Astrocyte (in vitro differentiated cells and primary cell): ENCODE measurements around the gene PCBP3. TPM values are rescaled to one million over a fixed set of nuclear protein-coding genes. Genes with fewer than 3 reads are reported as not detected.
A peak's percentile ranks its signal among the peaks of the same experiment; 100 is the strongest.

Experiments used
- DNase-seq: peaks from one replicate; pipeline ENCODE4 v3.0.0-alpha.2; 2010; ENCODE audit warnings: low read depth
- FAIRE-seq: peaks from 2 replicates; lab custom pipeline; 2011; peaks lifted over from hg19 to GRCh38; lab: Jason Lieb, UNC
- H2AFZ ChIP-seq: 2 replicates; pipeline ENCODE4 v1.6.0; 2012; ENCODE audit warnings: low read depth, low read length, inconsistent platforms
- H3K27ac ChIP-seq: 2 replicates; pipeline ENCODE4 v1.5.1; 2011; ENCODE audit warnings: low read depth, low read length, inconsistent platforms
- H3K27me3 ChIP-seq: 2 replicates; pipeline ENCODE4 v1.6.0; 2011; ENCODE audit warnings: low read length, inconsistent platforms; ENCODE audit not compliant: insufficient read depth
- H3K36me3 ChIP-seq: 2 replicates; pipeline ENCODE4 v1.5.1; 2011; ENCODE audit warnings: low read length, inconsistent platforms; ENCODE audit not compliant: insufficient read depth
- H3K4me1 ChIP-seq: 2 replicates; pipeline ENCODE4 v1.5.1; 2011; ENCODE audit warnings: low read length, inconsistent platforms; ENCODE audit not compliant: insufficient read depth
- H3K4me2 ChIP-seq: 2 replicates; pipeline ENCODE4 v1.6.0; 2012; ENCODE audit warnings: low read length, inconsistent platforms
- H3K4me3 ChIP-seq: 2 replicates; pipeline ENCODE4 v1.5.1; 2011; ENCODE audit warnings: low read depth, mild to moderate bottlenecking, low read length, inconsistent platforms; ENCODE audit not compliant: insufficient read depth
- H3K79me2 ChIP-seq: 2 replicates; pipeline ENCODE4 v1.6.0; 2012; ENCODE audit warnings: mild to moderate bottlenecking, low read length, inconsistent platforms; ENCODE audit not compliant: insufficient read depth
- H3K9ac ChIP-seq: 2 replicates; pipeline ENCODE4 v1.6.0; 2012; ENCODE audit warnings: mild to moderate bottlenecking, low read length, inconsistent platforms
- H3K9me3 ChIP-seq: 2 replicates; pipeline ENCODE4 v1.5.1; 2012; ENCODE audit warnings: low read depth, mild to moderate bottlenecking, low read length, inconsistent platforms; ENCODE audit not compliant: insufficient read depth
- H4K20me1 ChIP-seq: 2 replicates; pipeline ENCODE4 v1.6.0; 2012; ENCODE audit warnings: low read length, inconsistent platforms; ENCODE audit not compliant: insufficient read depth
- H3K27ac Mint-ChIP-seq: one replicate; pipeline ENCODE4 v1.8.0; 2021; ENCODE audit warnings: mild to moderate bottlenecking, mixed read lengths; ENCODE audit not compliant: unreplicated experiment
- H3K27me3 Mint-ChIP-seq: one replicate; pipeline ENCODE4 v1.8.0; 2021; ENCODE audit warnings: low read depth, mixed read lengths; ENCODE audit not compliant: unreplicated experiment
- H3K36me3 Mint-ChIP-seq: one replicate; pipeline ENCODE4 v1.8.0; 2021; ENCODE audit warnings: low read depth, mixed read lengths; ENCODE audit not compliant: unreplicated experiment
- H3K4me1 Mint-ChIP-seq: one replicate; pipeline ENCODE4 v1.8.0; 2021; ENCODE audit warnings: low read depth, mixed read lengths; ENCODE audit not compliant: unreplicated experiment
- H3K4me3 Mint-ChIP-seq: one replicate; pipeline ENCODE4 v1.8.0; 2021; ENCODE audit warnings: mild to moderate bottlenecking, moderate library complexity, mixed read lengths; ENCODE audit not compliant: unreplicated experiment
- H3K9me3 Mint-ChIP-seq: one replicate; pipeline ENCODE4 v1.8.0; 2021; ENCODE audit warnings: mild to moderate bottlenecking, mixed read lengths; ENCODE audit not compliant: unreplicated experiment
- EZH2 ChIP-seq: IDR thresholded peaks from 2 replicates; pipeline ENCODE4 v1.6.1; 2012; ENCODE audit warnings: mild to moderate bottlenecking, low read length, inconsistent platforms; ENCODE audit not compliant: insufficient read depth
- total RNA-seq: library from RNA; stranded (reverse); gene quantifications from 2 replicates; pipeline ENCODE4 v1.2.1, GENCODE V29; 2021
- TF ChIP-seq, protein P1 (sequence below): IDR thresholded peaks from 2 replicates; pipeline ENCODE4 v1.5.1; 2011; ENCODE audit warnings: low read depth, mild to moderate bottlenecking, inconsistent platforms, low read length, moderate library complexity; ENCODE audit not compliant: insufficient read depth

PCBP3 gene
- total RNA-seq, 1 donor from 2014 or later = 1.8 TPM

DNA sequence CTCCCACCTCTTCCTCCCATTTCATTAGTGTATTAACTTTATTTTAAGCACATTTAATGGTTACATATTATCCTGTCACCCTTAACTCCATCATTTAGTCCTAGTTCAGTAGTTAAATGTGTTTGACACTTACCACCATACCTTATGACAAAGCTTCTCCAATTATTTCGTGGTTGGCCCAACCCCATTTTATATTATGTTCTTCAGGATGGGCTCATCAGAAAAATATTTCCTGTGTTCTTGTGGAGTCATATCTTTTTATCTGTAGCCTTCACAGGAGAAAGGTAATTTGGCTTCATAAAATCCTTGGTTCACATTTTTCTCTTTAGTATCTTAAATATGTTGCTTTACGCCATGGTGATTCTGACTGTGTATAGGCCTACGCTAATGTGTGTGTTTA lies 195.7 kb downstream of the PCBP3 start:
- no peak overlapping the region for H2AFZ ChIP-seq
- peaks cover 10% of the 10 kb centered on the region for H3K9me3 Mint-ChIP-seq
- H3K27ac ChIP-seq = peak overlapping the region; percentile 42
- H3K9me3 ChIP-seq = peaks cover 5% of the 10 kb centered on the region
- DNase-seq = peak; percentile 40
- no peaks in the 10 kb centered on the region for H3K27me3 Mint-ChIP-seq
- no peaks in the 10 kb centered on the region for H3K79me2 ChIP-seq
- no peak overlapping the region for H3K4me3 ChIP-seq
- H3K4me1 Mint-ChIP-seq = peaks cover 3% of the 10 kb centered on the region
- H3K27me3 ChIP-seq = no peaks in the 10 kb centered on the region
- no peaks in the 10 kb centered on the region for H3K36me3 ChIP-seq
- peaks cover 6% of the 10 kb centered on the region for H3K4me1 ChIP-seq
- TF ChIP-seq, protein P1, sequence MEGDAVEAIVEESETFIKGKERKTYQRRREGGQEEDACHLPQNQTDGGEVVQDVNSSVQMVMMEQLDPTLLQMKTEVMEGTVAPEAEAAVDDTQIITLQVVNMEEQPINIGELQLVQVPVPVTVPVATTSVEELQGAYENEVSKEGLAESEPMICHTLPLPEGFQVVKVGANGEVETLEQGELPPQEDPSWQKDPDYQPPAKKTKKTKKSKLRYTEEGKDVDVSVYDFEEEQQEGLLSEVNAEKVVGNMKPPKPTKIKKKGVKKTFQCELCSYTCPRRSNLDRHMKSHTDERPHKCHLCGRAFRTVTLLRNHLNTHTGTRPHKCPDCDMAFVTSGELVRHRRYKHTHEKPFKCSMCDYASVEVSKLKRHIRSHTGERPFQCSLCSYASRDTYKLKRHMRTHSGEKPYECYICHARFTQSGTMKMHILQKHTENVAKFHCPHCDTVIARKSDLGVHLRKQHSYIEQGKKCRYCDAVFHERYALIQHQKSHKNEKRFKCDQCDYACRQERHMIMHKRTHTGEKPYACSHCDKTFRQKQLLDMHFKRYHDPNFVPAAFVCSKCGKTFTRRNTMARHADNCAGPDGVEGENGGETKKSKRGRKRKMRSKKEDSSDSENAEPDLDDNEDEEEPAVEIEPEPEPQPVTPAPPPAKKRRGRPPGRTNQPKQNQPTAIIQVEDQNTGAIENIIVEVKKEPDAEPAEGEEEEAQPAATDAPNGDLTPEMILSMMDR = no peak
- no peak for TF ChIP-seq EZH2
- no peak overlapping the region for H3K27ac Mint-ChIP-seq
- H3K4me3 Mint-ChIP-seq = no peak overlapping the region
- no peaks in the 10 kb centered on the region for H4K20me1 ChIP-seq
- no peak overlapping the region for H3K9ac ChIP-seq
- peaks cover 11% of the 10 kb centered on the region for H3K36me3 Mint-ChIP-seq
- peak overlapping the region; percentile 44 for H3K4me2 ChIP-seq
- no peak for FAIRE-seq

DNA sequence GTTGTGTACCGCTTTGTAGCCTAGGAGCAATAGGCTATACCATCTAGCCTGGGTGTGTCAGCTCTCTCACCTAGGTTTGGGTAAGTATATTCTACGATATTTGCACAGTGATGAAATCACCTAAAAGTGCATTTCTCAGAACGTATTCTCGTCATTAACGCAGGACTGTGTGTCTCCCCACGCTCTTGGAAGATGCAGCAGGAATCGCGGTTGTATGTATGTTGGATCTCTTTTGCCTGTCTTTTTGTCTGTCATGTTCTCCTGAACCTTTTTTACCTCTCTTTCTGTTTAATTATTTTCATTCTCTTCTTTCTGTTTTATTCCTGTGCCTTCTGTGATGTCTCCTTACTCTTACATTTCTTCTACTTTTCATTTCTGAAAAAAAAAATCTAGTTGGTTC lies 197.5 kb downstream of the PCBP3 start:
- peak; percentile 49 for FAIRE-seq
- Histone ChIP-seq H3K4me1 (peaks cover 6% of the 10 kb centered on the region), H3K27me3 (no peaks in the 10 kb centered on the region), H2AFZ (no peak overlapping the region), H3K9ac (no peak overlapping the region), H4K20me1 (no peaks in the 10 kb centered on the region), H3K4me2 (no peak overlapping the region), H3K4me3 (no peak overlapping the region), H3K79me2 (no peaks in the 10 kb centered on the region), H3K36me3 (no peaks in the 10 kb centered on the region), H3K27ac (no peak overlapping the region), H3K9me3 (peaks cover 5% of the 10 kb centered on the region)
- Mint-ChIP-seq H3K27me3 (peaks cover 3% of the 10 kb centered on the region), H3K36me3 (peaks cover 11% of the 10 kb centered on the region), H3K4me1 (peaks cover 3% of the 10 kb centered on the region), H3K27ac (no peak overlapping the region), H3K9me3 (peaks cover 10% of the 10 kb centered on the region), H3K4me3 (no peak overlapping the region)
- DNase-seq = no peak
- TF ChIP-seq EZH2 = no peak
- TF ChIP-seq, protein P1 = no peak

DNA sequence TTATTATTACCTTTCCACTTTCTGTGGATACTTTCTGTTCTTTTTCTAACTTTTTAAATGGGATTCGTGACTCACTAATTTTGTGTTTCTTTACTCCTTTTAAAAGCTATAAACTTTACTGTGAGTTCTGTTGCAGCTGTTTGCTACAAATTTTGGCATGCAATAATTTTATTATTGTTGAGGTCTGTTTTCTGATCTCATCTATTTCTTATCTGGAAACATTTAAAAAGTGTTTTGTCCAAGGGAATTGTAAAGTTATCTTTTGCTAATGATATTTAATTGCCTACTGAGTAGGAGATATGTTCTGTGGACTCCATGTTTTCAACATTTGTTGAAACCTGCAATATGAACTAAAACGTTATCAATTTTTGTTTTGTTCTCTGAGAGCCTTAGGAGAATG lies 199.9 kb downstream of the PCBP3 start:
- Histone ChIP-seq H3K4me2 (no peak overlapping the region), H3K4me3 (no peak overlapping the region), H3K27ac (no peak overlapping the region), H3K9ac (no peak overlapping the region), H3K27me3 (no peaks in the 10 kb centered on the region), H2AFZ (no peak overlapping the region), H3K79me2 (no peaks in the 10 kb centered on the region), H3K36me3 (no peaks in the 10 kb centered on the region), H3K9me3 (peaks cover 5% of the 10 kb centered on the region), H4K20me1 (no peaks in the 10 kb centered on the region), H3K4me1 (peaks cover 3% of the 10 kb centered on the region)
- TF ChIP-seq, protein P1 = no peak
- TF ChIP-seq EZH2 = no peak
- peaks cover 6% of the 10 kb centered on the region for H3K36me3 Mint-ChIP-seq
- no peak overlapping the region for H3K4me3 Mint-ChIP-seq
- H3K4me1 Mint-ChIP-seq = no peaks in the 10 kb centered on the region
- peaks cover 10% of the 10 kb centered on the region for H3K9me3 Mint-ChIP-seq
- no peak overlapping the region for H3K27ac Mint-ChIP-seq
- no peak for FAIRE-seq
- no peak for DNase-seq
- peaks cover 3% of the 10 kb centered on the region for H3K27me3 Mint-ChIP-seq
